Measurements from ENCODE around the gene KCNQ1.

KCNQ1 gene

GRCh38 chr11:2725368-2726300 is 280.8 kb downstream of the KCNQ1 start:
- TF ChIP-seq, protein P1, sequence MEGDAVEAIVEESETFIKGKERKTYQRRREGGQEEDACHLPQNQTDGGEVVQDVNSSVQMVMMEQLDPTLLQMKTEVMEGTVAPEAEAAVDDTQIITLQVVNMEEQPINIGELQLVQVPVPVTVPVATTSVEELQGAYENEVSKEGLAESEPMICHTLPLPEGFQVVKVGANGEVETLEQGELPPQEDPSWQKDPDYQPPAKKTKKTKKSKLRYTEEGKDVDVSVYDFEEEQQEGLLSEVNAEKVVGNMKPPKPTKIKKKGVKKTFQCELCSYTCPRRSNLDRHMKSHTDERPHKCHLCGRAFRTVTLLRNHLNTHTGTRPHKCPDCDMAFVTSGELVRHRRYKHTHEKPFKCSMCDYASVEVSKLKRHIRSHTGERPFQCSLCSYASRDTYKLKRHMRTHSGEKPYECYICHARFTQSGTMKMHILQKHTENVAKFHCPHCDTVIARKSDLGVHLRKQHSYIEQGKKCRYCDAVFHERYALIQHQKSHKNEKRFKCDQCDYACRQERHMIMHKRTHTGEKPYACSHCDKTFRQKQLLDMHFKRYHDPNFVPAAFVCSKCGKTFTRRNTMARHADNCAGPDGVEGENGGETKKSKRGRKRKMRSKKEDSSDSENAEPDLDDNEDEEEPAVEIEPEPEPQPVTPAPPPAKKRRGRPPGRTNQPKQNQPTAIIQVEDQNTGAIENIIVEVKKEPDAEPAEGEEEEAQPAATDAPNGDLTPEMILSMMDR (conservative IDR thresholded peaks at IDR 0.05), result no peak
- no peak overlapping the region for H3K27ac ChIP-seq

DNA sequence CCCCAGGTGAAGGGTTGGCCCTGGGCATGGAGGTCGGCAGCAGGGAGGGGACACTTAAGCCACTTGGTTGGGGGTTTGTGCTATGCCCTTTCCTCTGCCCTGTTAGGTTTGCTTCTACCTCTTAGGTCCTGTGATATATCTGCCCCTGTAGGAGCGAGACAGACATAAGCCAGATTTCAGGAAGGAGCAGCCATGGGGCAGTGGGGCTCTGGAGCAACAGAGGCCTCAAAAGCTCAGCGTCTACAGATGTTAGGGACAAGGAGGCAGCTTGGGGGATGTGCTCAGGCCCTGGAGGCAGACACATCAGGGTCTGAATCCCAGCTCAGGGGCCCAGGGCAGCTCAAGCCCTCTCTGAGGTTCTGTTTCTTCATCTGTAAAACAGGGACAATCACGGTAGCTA is 282.2 kb downstream of the KCNQ1 start:
- H3K27ac ChIP-seq, result no peak overlapping the region
- TF ChIP-seq, protein P1 (conservative IDR thresholded peaks at IDR 0.05), result no peak

- H3K27ac ChIP-seq, result no peak overlapping the region
- TF ChIP-seq, protein P1 (conservative IDR thresholded peaks at IDR 0.05), result no peak
These were observed 283.4 kb downstream of the KCNQ1 start for GRCh38 chr11:2728128-2728662.

DNA sequence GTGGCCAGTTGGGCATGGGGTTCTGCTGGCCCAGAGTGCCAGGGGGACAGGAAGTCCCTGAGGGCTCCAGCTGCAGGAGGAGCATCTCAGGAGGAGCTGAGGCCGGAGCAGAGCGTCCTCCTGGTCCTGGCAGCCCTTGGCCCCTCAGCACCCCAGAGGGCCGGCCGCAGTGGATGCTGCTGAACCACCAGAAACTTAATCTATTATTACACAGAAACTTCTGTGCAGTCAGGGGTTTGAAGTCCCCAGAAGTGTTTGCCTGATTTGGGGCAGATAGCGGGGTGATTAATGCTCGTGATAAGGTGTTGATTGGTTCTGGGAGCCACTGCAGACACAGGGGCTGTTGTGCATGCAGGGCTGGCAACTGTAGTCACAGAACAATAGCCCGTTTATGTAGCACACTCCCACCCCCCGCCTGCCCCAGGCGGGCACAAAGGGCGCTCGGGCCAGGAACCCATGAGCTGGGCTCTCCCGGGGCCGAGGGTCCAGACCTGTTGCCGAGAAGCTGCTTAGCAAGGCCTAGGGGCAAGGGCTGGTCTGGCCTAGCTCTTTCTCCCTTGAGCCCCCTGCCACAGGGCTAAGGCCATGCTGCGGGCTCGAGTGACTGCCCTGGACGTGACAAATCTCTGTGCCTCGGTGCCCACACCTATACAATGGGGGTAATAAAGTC is 284.0 kb downstream of the KCNQ1 start:
- H3K27ac ChIP-seq, result no peak overlapping the region
- TF ChIP-seq, protein P1 (conservative IDR thresholded peaks at IDR 0.05), result no peak

DNA sequence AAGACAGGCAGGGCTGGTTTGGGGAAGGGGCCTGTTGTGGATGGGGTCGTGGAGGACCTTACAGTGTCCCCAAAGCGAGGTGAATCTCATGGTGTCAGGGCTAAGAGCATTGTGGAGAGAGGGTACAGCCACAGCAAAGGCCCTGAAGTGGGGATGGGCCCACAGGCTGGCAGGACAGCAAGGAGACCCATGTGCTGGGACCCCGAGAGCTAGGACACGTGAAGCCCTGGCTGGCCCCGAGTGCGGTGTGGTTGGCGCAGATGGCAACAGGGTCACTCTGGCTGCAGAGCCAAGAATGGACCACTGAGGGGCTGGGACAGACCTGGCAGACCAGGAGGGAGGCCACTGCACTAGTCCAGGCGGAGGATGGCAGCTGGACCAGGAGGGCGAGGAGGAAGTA is 285.0 kb downstream of the KCNQ1 start:
- TF ChIP-seq, protein P1 (conservative IDR thresholded peaks at IDR 0.05), result no peak
- no peak overlapping the region for H3K27ac ChIP-seq

DNA sequence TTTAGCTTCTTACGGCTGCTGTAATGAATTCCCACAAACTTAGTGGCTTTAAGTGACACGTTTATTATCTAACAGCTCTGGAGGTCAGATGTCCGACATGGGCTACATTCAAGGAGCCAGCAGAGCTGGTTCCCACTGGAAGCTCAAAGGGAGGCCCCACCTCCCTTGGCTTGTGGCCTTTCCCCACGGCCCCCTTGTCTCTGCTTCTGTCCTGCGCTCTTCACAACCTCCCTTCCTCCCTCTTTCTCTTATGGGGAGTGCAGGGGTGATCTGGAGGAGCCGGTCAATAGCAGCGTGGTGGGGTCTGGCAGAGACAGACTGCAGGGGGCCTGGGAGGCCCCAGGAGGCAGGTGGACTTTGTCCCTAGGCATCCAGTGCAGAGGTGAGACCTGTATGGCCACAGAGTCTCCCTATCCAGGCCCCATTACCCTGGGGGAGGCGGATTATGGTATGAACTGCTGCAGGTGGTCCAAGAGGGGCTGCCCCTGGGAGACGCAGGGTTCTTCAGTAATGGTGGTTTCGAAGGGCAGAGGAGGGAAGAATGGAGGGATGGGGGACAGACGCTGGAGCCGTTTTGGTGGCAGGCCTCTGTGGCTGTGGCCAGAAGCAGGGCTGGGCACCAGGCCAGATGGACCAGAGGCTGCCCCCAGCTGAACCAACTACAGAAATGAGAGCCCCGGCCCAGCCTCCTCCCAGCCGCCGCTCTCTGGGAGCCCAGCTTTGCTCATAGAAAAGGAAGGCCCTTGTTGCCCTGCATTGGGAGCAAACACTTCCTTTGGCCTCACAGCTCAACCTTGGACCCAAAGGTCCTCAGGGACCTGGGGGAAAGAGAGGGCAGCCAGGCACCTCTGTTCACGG is 285.7 kb downstream of the KCNQ1 start:
- TF ChIP-seq, protein P1 (conservative IDR thresholded peaks at IDR 0.05), result no peak
- no peak overlapping the region for H3K27ac ChIP-seq

Data from VCaP (cell line).